Stimulated activated naive B cell treated with anti-CD40 and anti-IgM and Interleukin-4, amounts not matched to agents 10 μg/mL and 1 μg/mL and 100 μg/mL, for 72 hours (primary cell): ENCODE data around the gene TRIM66.
A peak's percentile ranks its signal among the peaks of the same experiment; 100 is the strongest.

Experiments
- ATAC-seq, 2 donors: fragments of 150-1000 bp; cut with Tn5 transposase; replicated peaks; 2 replicates each; pipeline ENCODE4 v1.10.0; 2021; ENCODE audit warnings: moderate library complexity in 1 of 2
- DNase-seq: peaks from one replicate; pipeline ENCODE4 v3.0.0; 2021
- H3K27ac Mint-ChIP-seq: one replicate; pipeline ENCODE4 v1.8.0; 2022; ENCODE audit warnings: mild to moderate bottlenecking, mixed read lengths
- H3K27me3 Mint-ChIP-seq, 2 donors: one replicate each; pipeline ENCODE4 v1.8.0; 2022; ENCODE audit warnings: mixed read lengths in 2 of 2
- H3K36me3 Mint-ChIP-seq, 2 donors: one replicate each; pipeline ENCODE4 v1.8.0; 2022; ENCODE audit warnings: mixed read lengths in 2 of 2, mild to moderate bottlenecking in 1 of 2
- H3K4me1 Mint-ChIP-seq, 2 donors: one replicate each; pipeline ENCODE4 v1.8.0; 2022; ENCODE audit warnings: mixed read lengths in 2 of 2, mild to moderate bottlenecking in 1 of 2
- H3K4me3 Mint-ChIP-seq, 2 donors: one replicate each; pipeline ENCODE4 v1.8.0; 2022; ENCODE audit warnings: mild to moderate bottlenecking in 2 of 2, mixed read lengths in 2 of 2, moderate library complexity in 1 of 2
- H3K9me3 Mint-ChIP-seq, 2 donors: one replicate each; pipeline ENCODE4 v1.8.0; 2022; ENCODE audit warnings: mixed read lengths in 2 of 2, mild to moderate bottlenecking in 1 of 2

TRIM66 gene

GRCh38 chr11:8691601-8692000 is 9.1 kb upstream of the TRIM66 start:
- H3K27ac Mint-ChIP-seq: no peak overlapping the region
- H3K4me3 Mint-ChIP-seq: no peak overlapping the region
- DNase-seq (no peak), ATAC-seq (no peak)
- no peaks in the 10 kb centered on the region for H3K9me3 Mint-ChIP-seq
- H3K36me3 Mint-ChIP-seq: peaks cover 50 to 87% of the 10 kb centered on the region in 2 donors
- H3K4me1 Mint-ChIP-seq: peaks cover 28 to 45% of the 10 kb centered on the region in 2 donors
- H3K27me3 Mint-ChIP-seq: no peaks in the 10 kb centered on the region

- no peak for DNase-seq
- peaks cover 28 to 53% of the 10 kb centered on the region in 2 donors for H3K4me1 Mint-ChIP-seq
- H3K9me3 Mint-ChIP-seq: no peaks in the 10 kb centered on the region
- ATAC-seq: no peak
- H3K36me3 Mint-ChIP-seq: peaks cover 45 to 85% of the 10 kb centered on the region in 2 donors
- H3K4me3 Mint-ChIP-seq: peak overlapping the region; percentile 93 to 94
- no peaks in the 10 kb centered on the region for H3K27me3 Mint-ChIP-seq
- H3K27ac Mint-ChIP-seq: peak overlapping the region; percentile 31
Observed at GRCh38 chr11:8690374-8691342, 8.2 kb upstream of the TRIM66 start.

GRCh38 chr11:8689726-8690255 is 7.3 kb upstream of the TRIM66 start:
- ATAC-seq: no peak
- H3K27me3 Mint-ChIP-seq: no peaks in the 10 kb centered on the region
- H3K9me3 Mint-ChIP-seq: no peaks in the 10 kb centered on the region
- H3K4me3 Mint-ChIP-seq: peak overlapping the region; percentile 93 to 94
- peak overlapping the region; percentile 98 for H3K27ac Mint-ChIP-seq
- H3K4me1 Mint-ChIP-seq: peaks cover 36 to 62% of the 10 kb centered on the region in 2 donors
- no peak for DNase-seq
- H3K36me3 Mint-ChIP-seq: peaks cover 48 to 88% of the 10 kb centered on the region in 2 donors

- Mint-ChIP-seq H3K27ac (peak overlapping the region; percentile 98), H3K9me3 (no peaks in the 10 kb centered on the region), H3K27me3 (no peaks in the 10 kb centered on the region), H3K4me1 (peaks cover 37 to 62% of the 10 kb centered on the region in 2 donors), H3K36me3 (peaks cover 52 to 89% of the 10 kb centered on the region in 2 donors), H3K4me3 (peak overlapping the region; percentile 93 to 94)
- DNase-seq: peak; percentile 94
- ATAC-seq: peak; percentile 90 to 95
Observed at GRCh38 chr11:8688414-8689362, 6.2 kb upstream of the TRIM66 start.

GRCh38 chr11:8686325-8686724 is 3.9 kb upstream of the TRIM66 start:
- Mint-ChIP-seq H3K9me3 (no peaks in the 10 kb centered on the region), H3K27ac (peak overlapping the region; percentile 65), H3K4me1 (peaks cover 36 to 63% of the 10 kb centered on the region in 2 donors), H3K4me3 (peak overlapping the region in 1 of 2 donors; percentile 3), H3K36me3 (peaks cover 51 to 85% of the 10 kb centered on the region in 2 donors), H3K27me3 (no peaks in the 10 kb centered on the region)
- ATAC-seq (no peak), DNase-seq (no peak)

- no peak for DNase-seq
- peaks cover 50 to 83% of the 10 kb centered on the region in 2 donors for H3K36me3 Mint-ChIP-seq
- peaks cover 37 to 65% of the 10 kb centered on the region in 2 donors for H3K4me1 Mint-ChIP-seq
- ATAC-seq: no peak
- peak overlapping the region; percentile 73 for H3K27ac Mint-ChIP-seq
- peak overlapping the region in 1 of 2 donors; percentile 94 for H3K4me3 Mint-ChIP-seq
- H3K27me3 Mint-ChIP-seq: no peaks in the 10 kb centered on the region
- H3K9me3 Mint-ChIP-seq: peaks cover under 1 to 1% of the 10 kb centered on the region in 2 donors
Observed at GRCh38 chr11:8685820-8686219, 3.4 kb upstream of the TRIM66 start.

- DNase-seq (no peak), ATAC-seq (no peak)
- peaks cover 55 to 85% of the 10 kb centered on the region in 2 donors for H3K36me3 Mint-ChIP-seq
- peaks cover 3 to 4% of the 10 kb centered on the region in 2 donors for H3K9me3 Mint-ChIP-seq
- H3K27me3 Mint-ChIP-seq: no peaks in the 10 kb centered on the region
- peaks cover 40 to 69% of the 10 kb centered on the region in 2 donors for H3K4me1 Mint-ChIP-seq
- H3K27ac Mint-ChIP-seq: peak overlapping the region; percentile 73
- peak overlapping the region; percentile 94 for H3K4me3 Mint-ChIP-seq
Observed at GRCh38 chr11:8685306-8685705, 2.8 kb upstream of the TRIM66 start.

GRCh38 chr11:8684600-8685290 is 2.3 kb upstream of the TRIM66 start:
- Mint-ChIP-seq H3K27ac (peak overlapping the region; percentile 99), H3K9me3 (peaks cover 3 to 4% of the 10 kb centered on the region in 2 donors), H3K4me3 (peak overlapping the region; percentile 94), H3K36me3 (peaks cover 58 to 85% of the 10 kb centered on the region in 2 donors), H3K4me1 (peaks cover 35 to 64% of the 10 kb centered on the region in 2 donors), H3K27me3 (no peaks in the 10 kb centered on the region)
- ATAC-seq (no peak), DNase-seq (no peak)

- H3K4me1 Mint-ChIP-seq: peaks cover 27 to 49% of the 10 kb centered on the region in 2 donors
- peaks cover 64 to 74% of the 10 kb centered on the region in 2 donors for H3K36me3 Mint-ChIP-seq
- H3K4me3 Mint-ChIP-seq: peak overlapping the region; percentile 94
Observed at GRCh38 chr11:8683115-8683807, 796 bp upstream of the TRIM66 start.

GRCh38 chr11:8681837-8682302 is 595 bp downstream of the TRIM66 start:
- Mint-ChIP-seq H3K36me3 (peaks cover 57 to 62% of the 10 kb centered on the region in 2 donors), H3K9me3 (peaks cover 3 to 4% of the 10 kb centered on the region in 2 donors)

More at GRCh38 chr11:8683115-8683807, 796 bp upstream of the TRIM66 start:
- no peak for DNase-seq
- Mint-ChIP-seq H3K27ac (peak overlapping the region; percentile 99), H3K27me3 (no peaks in the 10 kb centered on the region), H3K9me3 (peaks cover 3 to 4% of the 10 kb centered on the region in 2 donors)
- ATAC-seq: peak; percentile 12 to 17

GRCh38 chr11:8679006-8679405 is 3.5 kb downstream of the TRIM66 start:
- ATAC-seq: no peak
- peaks cover 3 to 4% of the 10 kb centered on the region in 2 donors for H3K9me3 Mint-ChIP-seq
- no peak overlapping the region for H3K4me3 Mint-ChIP-seq
- no peak overlapping the region for H3K27ac Mint-ChIP-seq
- H3K4me1 Mint-ChIP-seq: peaks cover 12 to 17% of the 10 kb centered on the region in 2 donors
- DNase-seq: no peak
- peaks cover 37% of the 10 kb centered on the region in 2 donors for H3K36me3 Mint-ChIP-seq
- no peaks in the 10 kb centered on the region for H3K27me3 Mint-ChIP-seq

More at GRCh38 chr11:8681837-8682302, 595 bp downstream of the TRIM66 start:
- no peak for ATAC-seq
- Mint-ChIP-seq H3K4me3 (peak overlapping the region; percentile 94), H3K4me1 (peaks cover 23 to 35% of the 10 kb centered on the region in 2 donors), H3K27me3 (no peaks in the 10 kb centered on the region), H3K27ac (peak overlapping the region; percentile 99)
- DNase-seq: no peak

GRCh38 chr11:8676458-8676857 is 6.0 kb downstream of the TRIM66 start:
- H3K4me1 Mint-ChIP-seq: peaks cover 8 to 10% of the 10 kb centered on the region in 2 donors
- H3K4me3 Mint-ChIP-seq: no peak overlapping the region
- peaks cover 33 to 34% of the 10 kb centered on the region in 2 donors for H3K36me3 Mint-ChIP-seq
- no peaks in the 10 kb centered on the region for H3K27me3 Mint-ChIP-seq
- peaks cover 3 to 4% of the 10 kb centered on the region in 2 donors for H3K9me3 Mint-ChIP-seq
- ATAC-seq (no peak), DNase-seq (no peak)
- H3K27ac Mint-ChIP-seq: no peak overlapping the region
